NK-92 (cell line): ENCODE measurements around the gene ETV4.

Experiments used
- DNase-seq: peaks from one replicate; lab custom pipeline; 2025; ENCODE audit not compliant: unreplicated experiment; lab: John Stamatoyannopoulos, UW

The ETV4 gene

GRCh38 chr17:43547189-43547550 lies 1.0 kb upstream of the ETV4 start:
- no peak for DNase-seq

GRCh38 chr17:43545383-43545632 lies 832 bp downstream of the ETV4 start:
- DNase-seq, result no peak

GRCh38 chr17:43543771-43544575 lies 2.2 kb downstream of the ETV4 start:
- DNase-seq, result no peak

GRCh38 chr17:43543300-43543699 lies 2.8 kb downstream of the ETV4 start:
- DNase-seq, result no peak

- DNase-seq, result no peak
Measured at GRCh38 chr17:43542859-43543258, 3.3 kb downstream of the ETV4 start.

- DNase-seq, result no peak
Measured at GRCh38 chr17:43540821-43541674, 5.1 kb downstream of the ETV4 start.

GRCh38 chr17:43536236-43536992 lies 9.7 kb downstream of the ETV4 start:
- no peak for DNase-seq

GRCh38 chr17:43534909-43535308 lies 11.2 kb downstream of the ETV4 start:
- DNase-seq, result no peak

GRCh38 chr17:43533699-43534098 lies 12.4 kb downstream of the ETV4 start:
- no peak for DNase-seq

GRCh38 chr17:43532581-43532980 lies 13.6 kb downstream of the ETV4 start:
- no peak for DNase-seq

GRCh38 chr17:43531955-43532354 lies 14.2 kb downstream of the ETV4 start:
- no peak for DNase-seq

GRCh38 chr17:43531082-43531378 lies 15.1 kb downstream of the ETV4 start:
- no peak for DNase-seq

- no peak for DNase-seq
Measured at GRCh38 chr17:43530288-43531081, 15.7 kb downstream of the ETV4 start.

GRCh38 chr17:43529947-43530287 lies 16.2 kb downstream of the ETV4 start:
- DNase-seq, result no peak

GRCh38 chr17:43528988-43529814 lies 16.9 kb downstream of the ETV4 start:
- no peak for DNase-seq

GRCh38 chr17:43528319-43528987 lies 17.7 kb downstream of the ETV4 start:
- no peak for DNase-seq

GRCh38 chr17:43526886-43527648 lies 19.1 kb downstream of the ETV4 start:
- DNase-seq, result no peak

- DNase-seq, result no peak
Measured at GRCh38 chr17:43524945-43525575, 21.1 kb downstream of the ETV4 start.

GRCh38 chr17:43521389-43521788 lies 24.8 kb downstream of the ETV4 start:
- no peak for DNase-seq
